HL-60 (cell line): ENCODE measurements around the gene AMH.

Source experiments
- CTCF ChIP-seq: IDR thresholded peaks from one replicate; pipeline ENCODE4 v1.5.1; 2011; ENCODE audit warnings: low read length, control low read depth, inconsistent platforms; ENCODE audit not compliant: insufficient read depth
- GABPA ChIP-seq: IDR thresholded peaks from 2 replicates; pipeline ENCODE4 v1.6.1; 2012; ENCODE audit warnings: low read depth
- REST ChIP-seq: IDR thresholded peaks from 2 replicates; pipeline ENCODE4 v1.6.1; 2012; ENCODE audit warnings: low read depth; ENCODE audit not compliant: insufficient replicate concordance
- SPI1 ChIP-seq: IDR thresholded peaks from 2 replicates; pipeline ENCODE4 v1.6.1; 2012; ENCODE audit warnings: low read depth, mild to moderate bottlenecking, borderline replicate concordance

- TF ChIP-seq CTCF = no peak
- no peak for TF ChIP-seq SPI1
- TF ChIP-seq REST = no peak
- no peak for TF ChIP-seq GABPA
Observed at GRCh38 chr19:2294687-2295335, 45.7 kb downstream of the AMH start.
